GM19193 (cell line): ENCODE results near the gene ZNF280C.

Experiments
- POLR2A ChIP-seq: IDR thresholded peaks from 4 replicates; pipeline ENCODE4 v1.6.1; 2011; ENCODE audit not compliant: insufficient read depth, insufficient read length; ENCODE audit errors: extremely low read depth

Gene ZNF280C

GRCh38 chrX:130211415-130212186 lies 57.1 kb downstream of the ZNF280C start:
- TF ChIP-seq POLR2A, result no peak

GRCh38 chrX:130204647-130205046 lies 64.1 kb downstream of the ZNF280C start:
- TF ChIP-seq POLR2A, result no peak

DNA sequence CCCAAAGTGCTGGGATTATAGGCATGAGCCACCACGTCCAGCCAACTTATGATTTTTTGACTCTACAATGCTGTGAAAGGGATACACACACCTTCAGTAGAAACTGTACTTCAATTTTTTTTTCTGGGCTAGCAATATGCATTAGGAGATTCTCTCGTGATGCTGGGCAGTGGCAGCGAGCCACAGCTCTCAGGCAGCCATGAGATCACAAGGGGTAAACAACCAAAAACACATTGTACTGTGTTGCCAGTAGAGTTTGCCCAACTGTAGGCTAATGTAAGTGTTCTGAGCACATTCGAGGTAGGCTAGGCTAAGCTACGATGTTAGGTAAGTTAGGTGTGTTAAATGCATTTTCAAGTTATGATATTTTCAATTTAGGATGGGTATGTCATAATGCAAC lies 71.2 kb downstream of the ZNF280C start:
- no peak for TF ChIP-seq POLR2A

- no peak for TF ChIP-seq POLR2A
Observed at GRCh38 chrX:130196466-130196865, 72.2 kb downstream of the ZNF280C start.

DNA sequence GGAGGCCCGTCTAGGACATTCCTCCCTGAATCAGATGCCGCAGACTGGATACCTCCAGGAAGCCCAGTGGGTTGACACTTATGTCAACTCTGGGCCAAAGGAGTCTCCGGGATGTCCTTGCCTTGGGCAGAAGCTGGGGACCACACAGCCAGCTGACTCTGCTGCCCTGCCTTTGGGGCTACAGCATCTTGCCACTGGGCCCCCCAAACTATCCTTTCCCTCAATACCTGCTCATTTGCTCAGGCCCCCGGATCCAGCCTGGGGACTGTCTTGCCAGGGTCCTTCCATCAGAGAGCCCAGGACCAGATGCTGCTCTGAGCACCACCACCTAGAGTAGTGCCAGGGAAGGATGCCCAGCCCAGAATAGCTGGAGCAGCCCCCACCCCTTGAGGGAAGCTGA lies 77.9 kb downstream of the ZNF280C start:
- TF ChIP-seq POLR2A, result no peak

GRCh38 chrX:130186651-130187050 lies 82.0 kb downstream of the ZNF280C start:
- no peak for TF ChIP-seq POLR2A

DNA sequence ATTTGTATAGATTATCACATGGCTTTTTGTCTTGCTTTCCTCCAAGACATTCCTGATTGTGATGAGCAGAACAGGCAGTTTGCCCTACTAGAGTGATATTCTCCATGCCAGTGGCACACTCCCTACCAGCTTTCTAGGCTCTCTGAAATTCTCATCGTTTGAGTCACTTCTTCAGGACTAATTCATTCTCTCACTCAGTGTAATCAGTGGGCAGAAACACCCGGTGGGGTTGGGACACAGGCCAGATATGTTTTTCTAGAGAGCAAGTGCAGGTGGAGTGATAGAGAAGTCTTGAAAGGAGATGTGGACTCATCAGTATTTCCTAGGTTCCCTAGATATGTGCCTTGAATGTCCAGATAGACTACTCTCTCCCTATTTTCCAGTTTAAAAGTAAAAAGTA lies 83.8 kb downstream of the ZNF280C start:
- no peak for TF ChIP-seq POLR2A

DNA sequence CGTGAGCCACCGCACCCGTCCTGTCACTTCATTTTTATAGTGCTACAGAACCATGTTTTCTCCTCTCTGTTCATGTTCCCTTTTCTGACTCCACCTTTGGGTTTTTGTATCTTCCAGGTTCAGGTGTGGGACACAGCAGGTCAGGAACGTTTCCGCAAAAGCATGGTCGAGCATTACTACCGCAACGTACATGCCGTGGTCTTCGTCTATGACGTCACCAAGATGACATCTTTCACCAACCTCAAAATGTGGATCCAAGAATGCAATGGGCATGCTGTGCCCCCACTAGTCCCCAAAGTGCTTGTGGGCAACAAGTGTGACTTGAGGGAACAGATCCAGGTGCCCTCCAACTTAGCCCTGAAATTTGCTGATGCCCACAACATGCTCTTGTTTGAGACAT lies 84.5 kb downstream of the ZNF280C start:
- TF ChIP-seq POLR2A, result no peak

- TF ChIP-seq POLR2A, result no peak
Observed at GRCh38 chrX:130179579-130180215, 89.0 kb downstream of the ZNF280C start.

DNA sequence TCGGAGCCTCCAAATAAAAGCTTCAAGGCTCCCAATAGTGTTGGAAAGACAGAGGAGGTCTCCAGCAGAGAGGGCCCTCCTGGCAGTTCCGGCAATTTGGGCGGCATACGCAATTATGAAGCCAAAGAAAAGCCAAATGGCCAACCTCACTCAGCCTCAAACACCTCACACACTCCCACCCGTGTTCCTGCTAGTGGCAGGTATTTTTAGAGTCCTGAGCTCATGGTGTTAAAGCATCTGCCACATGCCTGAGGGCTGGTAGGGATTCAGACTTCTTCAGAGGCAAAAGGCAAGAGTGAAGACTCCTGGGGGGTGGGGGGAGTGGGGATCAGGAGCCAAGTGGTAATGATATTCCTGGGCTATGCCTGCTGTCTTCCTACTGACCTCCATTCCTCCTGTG lies 89.5 kb downstream of the ZNF280C start:
- TF ChIP-seq POLR2A, result no peak

GRCh38 chrX:130176942-130177341 lies 91.8 kb downstream of the ZNF280C start:
- no peak for TF ChIP-seq POLR2A

DNA sequence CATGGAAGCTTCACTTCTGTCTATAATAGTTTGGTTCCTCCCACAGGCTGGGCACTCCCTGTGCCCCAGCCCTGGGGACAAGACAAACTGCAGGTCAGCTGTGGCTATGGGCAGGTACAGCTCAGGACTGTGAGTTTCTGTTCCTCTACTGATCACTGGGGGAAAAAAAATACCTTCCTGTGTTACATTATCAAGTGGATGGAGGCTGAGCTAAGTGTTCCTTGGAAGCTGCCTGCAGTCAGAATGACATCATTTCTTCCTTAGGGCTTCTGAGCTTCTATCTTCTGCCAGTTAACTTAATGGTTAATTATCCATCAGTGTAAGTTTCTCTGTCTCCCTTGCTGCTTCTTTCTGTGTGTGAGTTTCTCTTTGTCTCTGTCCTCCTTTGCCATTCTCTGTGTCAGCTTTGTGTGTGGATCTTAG lies 92.3 kb downstream of the ZNF280C start:
- peak; percentile 27 for TF ChIP-seq POLR2A

- no peak for TF ChIP-seq POLR2A
Observed at GRCh38 chrX:130174937-130175336, 93.8 kb downstream of the ZNF280C start.

- no peak for TF ChIP-seq POLR2A
Observed at GRCh38 chrX:130174045-130174704, 94.5 kb downstream of the ZNF280C start.

DNA sequence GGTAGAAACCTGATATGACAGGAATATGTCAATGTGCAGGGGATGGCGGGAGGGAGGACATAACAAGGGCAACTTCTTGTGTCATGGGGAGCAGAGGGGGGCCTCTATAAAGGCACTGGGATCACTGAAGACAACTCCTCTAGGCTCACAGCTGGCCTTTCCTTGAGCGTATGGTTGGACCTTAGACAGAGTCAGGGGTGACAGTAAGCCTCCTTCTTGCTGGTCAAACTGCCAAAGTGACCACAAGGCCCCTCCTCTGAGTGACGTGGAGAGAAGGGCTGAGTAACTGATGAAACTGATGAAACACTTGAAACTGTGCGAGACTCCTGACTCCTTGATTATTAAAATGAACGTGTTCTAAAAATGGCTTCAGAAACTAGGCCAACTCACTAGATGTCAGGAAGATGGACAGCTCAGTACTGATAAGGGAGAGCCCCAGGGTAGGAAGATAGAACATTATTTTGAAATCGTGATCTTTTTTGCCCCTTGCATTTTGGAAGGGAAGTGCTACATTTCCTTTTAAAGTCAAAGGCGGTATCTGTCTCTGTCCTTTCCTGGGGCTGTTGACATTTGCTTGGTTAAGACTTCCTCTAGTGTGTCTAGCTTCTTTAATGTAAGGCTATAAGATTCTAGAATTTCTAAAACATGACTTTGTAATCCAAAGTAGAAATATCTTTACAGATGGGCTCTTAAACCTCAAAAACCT lies 95.4 kb downstream of the ZNF280C start:
- TF ChIP-seq POLR2A, result peak; percentile 42
